ENCODE data around the gene WWC1. TPM values are rescaled to one million over a fixed set of nuclear protein-coding genes. Genes with fewer than 3 reads are reported as not detected.

Gene WWC1
- total RNA-seq: 20.8 and 23.2 TPM in 2 replicates

DNA sequence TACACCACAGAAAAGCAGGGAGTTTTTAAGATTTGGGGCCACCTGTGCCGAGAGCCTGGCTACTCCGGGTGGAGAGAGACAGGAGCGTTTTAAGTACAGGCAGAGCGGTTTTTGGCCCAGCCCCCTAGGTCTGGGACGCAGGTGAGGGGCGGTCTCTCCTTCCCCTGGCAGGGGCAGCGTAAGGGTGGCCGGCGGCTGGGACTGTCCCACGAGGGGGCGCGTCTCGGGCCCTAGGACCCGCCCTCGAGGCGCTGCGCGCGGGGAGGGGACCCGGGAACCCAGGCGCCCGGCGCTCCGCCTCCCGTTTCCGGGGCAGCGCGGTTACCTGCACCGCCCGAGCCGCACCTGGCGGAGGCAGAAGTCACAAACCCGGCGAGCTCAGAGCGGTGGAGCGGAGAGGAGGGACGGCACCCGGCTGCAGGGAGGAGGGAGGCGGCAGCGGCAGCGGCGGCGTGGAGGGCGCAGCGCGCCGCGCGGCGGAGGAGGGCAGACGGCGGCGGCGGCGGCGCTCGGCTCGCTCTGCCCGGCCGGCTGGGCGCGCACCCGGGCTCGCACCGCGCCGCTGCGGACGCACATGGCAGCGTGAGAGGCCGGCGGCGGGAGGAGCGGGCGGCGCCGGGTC, at the start of gene WWC1:
Gene WWC1, plus strand, starts transcription at position 304 of the 622 bp plus-strand sequence. CDS start 508 bp downstream, outside the sequence.
- FAIRE-seq (no peak), DNase-seq (ENCODE audit: low read depth) (peak; percentile 70)
- Histone ChIP-seq H3K36me3 (ENCODE audit: control insufficient read depth, insufficient read depth, low read length) (peaks cover 1% of the 10 kb centered on the region), H3K4me3 (ENCODE audit: low read depth, low read length) (peak within 1 kb of the TSS; percentile 61), H3K27me3 (ENCODE audit: control insufficient read depth, insufficient read depth, low read length) (no peaks in the 10 kb centered on the region)
- TF ChIP-seq, protein P1, sequence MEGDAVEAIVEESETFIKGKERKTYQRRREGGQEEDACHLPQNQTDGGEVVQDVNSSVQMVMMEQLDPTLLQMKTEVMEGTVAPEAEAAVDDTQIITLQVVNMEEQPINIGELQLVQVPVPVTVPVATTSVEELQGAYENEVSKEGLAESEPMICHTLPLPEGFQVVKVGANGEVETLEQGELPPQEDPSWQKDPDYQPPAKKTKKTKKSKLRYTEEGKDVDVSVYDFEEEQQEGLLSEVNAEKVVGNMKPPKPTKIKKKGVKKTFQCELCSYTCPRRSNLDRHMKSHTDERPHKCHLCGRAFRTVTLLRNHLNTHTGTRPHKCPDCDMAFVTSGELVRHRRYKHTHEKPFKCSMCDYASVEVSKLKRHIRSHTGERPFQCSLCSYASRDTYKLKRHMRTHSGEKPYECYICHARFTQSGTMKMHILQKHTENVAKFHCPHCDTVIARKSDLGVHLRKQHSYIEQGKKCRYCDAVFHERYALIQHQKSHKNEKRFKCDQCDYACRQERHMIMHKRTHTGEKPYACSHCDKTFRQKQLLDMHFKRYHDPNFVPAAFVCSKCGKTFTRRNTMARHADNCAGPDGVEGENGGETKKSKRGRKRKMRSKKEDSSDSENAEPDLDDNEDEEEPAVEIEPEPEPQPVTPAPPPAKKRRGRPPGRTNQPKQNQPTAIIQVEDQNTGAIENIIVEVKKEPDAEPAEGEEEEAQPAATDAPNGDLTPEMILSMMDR (IDR thresholded peaks at IDR 0.05; ENCODE audit: insufficient read depth, low read length, severe bottlenecking): peak; percentile 57

DNA sequence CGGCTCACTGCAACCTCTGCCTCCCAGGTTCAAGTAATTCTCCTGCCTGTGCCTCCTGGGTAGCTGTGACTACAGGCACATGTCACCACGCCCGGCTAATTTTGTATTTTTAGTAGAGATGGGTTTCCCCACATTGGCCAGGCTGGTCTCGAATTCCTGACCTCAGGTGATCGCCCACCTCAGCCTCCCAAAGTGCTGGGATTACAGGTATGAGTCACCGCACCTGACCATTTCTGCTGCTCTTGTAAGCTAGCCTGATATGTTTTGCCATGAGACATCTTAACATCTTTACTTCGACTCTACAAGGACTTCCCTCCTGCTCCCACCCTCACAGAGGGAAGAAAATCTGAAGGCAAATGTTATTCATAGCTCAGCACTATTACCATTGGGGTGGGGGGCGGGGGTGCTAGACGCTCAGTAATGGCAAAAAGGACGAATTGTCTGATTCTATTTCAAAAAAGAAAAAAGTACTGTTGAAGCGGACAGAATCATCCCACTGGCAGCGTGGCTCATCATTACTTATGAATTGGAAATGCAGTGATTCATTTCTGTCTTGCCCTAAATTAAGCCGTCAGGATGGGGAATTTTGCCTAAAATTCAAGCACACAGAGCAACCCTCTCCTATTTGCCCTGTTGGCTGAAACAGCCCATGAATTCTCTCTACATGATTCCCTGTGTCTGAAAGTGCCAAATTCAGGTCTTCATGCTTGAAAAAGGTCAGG, 46.4 kb upstream of the WWC1 start:
- TF ChIP-seq, protein P1 (IDR thresholded peaks at IDR 0.05; ENCODE audit: insufficient read depth, low read length, severe bottlenecking): no peak
- DNase-seq (ENCODE audit: low read depth): no peak
- no peaks in the 10 kb centered on the region for H3K27me3 ChIP-seq (ENCODE audit: control insufficient read depth, insufficient read depth, low read length)
- H3K4me3 ChIP-seq (ENCODE audit: low read depth, low read length): no peak overlapping the region
- no peak for FAIRE-seq
- peaks cover 12% of the 10 kb centered on the region for H3K36me3 ChIP-seq (ENCODE audit: control insufficient read depth, insufficient read depth, low read length)

DNA sequence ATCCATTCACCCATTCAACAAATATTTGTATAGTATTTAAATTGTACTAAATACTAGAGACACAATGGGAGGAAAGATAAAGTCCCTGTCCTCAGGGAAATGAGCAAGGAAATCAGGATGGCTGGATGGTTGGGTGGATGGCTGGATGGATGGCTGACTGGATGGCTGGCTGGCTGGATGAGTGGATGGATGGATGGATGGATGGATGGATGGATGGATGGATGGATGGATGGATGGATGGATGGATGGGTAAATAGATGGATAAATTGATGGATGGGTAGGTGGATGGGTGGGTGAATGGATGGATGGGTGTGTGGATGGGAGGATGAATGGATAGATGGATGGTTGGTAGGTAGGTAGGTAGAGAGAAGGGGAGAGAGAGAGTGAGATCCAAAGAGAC, 41.5 kb upstream of the WWC1 start:
- TF ChIP-seq, protein P1 (IDR thresholded peaks at IDR 0.05; ENCODE audit: insufficient read depth, low read length, severe bottlenecking): no peak
- no peak for DNase-seq (ENCODE audit: low read depth)
- Histone ChIP-seq H3K4me3 (ENCODE audit: low read depth, low read length) (no peak overlapping the region), H3K36me3 (ENCODE audit: control insufficient read depth, insufficient read depth, low read length) (peaks cover 10% of the 10 kb centered on the region), H3K27me3 (ENCODE audit: control insufficient read depth, insufficient read depth, low read length) (no peaks in the 10 kb centered on the region)
- FAIRE-seq: no peak

DNA sequence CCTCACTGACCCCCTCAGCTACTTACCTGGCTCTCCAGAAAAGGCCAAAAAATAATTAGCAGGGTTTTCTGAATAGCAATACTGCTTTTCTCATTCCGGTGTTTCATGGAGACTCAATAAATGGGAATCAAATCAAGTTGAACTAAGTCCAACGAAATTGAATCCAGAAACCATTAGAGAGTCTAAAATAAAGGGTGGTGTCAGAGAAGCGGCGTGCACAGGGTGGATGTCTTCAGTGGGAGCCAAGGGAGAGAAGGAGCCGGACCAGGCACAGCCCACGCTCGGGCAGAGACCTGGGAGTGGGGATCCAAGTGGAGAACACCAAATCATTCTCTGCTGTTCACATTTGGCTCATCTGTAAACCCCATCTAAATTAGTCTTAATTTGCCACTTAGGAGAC, 40.2 kb upstream of the WWC1 start:
- no peaks in the 10 kb centered on the region for H3K27me3 ChIP-seq (ENCODE audit: control insufficient read depth, insufficient read depth, low read length)
- FAIRE-seq (no peak), DNase-seq (ENCODE audit: low read depth) (no peak)
- H3K36me3 ChIP-seq (ENCODE audit: control insufficient read depth, insufficient read depth, low read length): peaks cover 10% of the 10 kb centered on the region
- H3K4me3 ChIP-seq (ENCODE audit: low read depth, low read length): no peak overlapping the region
- TF ChIP-seq, protein P1 (IDR thresholded peaks at IDR 0.05; ENCODE audit: insufficient read depth, low read length, severe bottlenecking): no peak

DNA sequence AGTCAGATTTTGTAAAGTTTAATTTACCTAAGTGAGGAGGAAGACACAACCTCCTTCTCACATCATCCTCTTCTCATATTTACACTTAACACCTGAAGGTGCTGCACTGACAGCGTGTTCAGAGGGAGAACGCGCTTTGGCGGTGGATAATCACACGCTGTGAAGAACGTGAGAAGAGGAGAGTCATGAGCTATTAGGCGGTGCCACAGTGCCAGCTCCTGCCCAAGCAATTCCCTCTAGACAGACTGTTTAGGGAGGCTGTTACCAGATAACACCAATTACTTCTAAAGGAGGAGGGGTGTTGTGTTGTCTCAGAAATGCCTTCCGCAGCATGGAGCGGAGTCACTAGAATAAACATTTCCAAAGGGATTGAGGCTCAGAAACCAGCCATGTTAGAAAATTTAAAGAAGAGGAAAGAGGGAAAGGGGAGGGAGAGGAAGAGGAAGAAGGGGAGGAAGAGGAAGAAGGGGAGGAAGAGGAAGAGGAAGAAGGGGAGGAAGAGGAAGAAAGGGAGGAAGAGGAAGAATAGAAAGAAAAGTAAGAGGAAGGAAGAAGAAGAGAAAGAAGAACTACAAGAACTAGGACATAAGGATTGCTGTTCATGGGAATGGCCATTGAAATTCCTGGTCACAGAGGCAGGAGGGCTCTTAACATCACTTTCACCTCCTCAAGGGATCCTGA, 37.3 kb upstream of the WWC1 start:
- TF ChIP-seq, protein P1 (IDR thresholded peaks at IDR 0.05; ENCODE audit: insufficient read depth, low read length, severe bottlenecking): no peak
- no peaks in the 10 kb centered on the region for H3K27me3 ChIP-seq (ENCODE audit: control insufficient read depth, insufficient read depth, low read length)
- no peak for FAIRE-seq
- no peaks in the 10 kb centered on the region for H3K36me3 ChIP-seq (ENCODE audit: control insufficient read depth, insufficient read depth, low read length)
- no peak for DNase-seq (ENCODE audit: low read depth)
- no peak overlapping the region for H3K4me3 ChIP-seq (ENCODE audit: low read depth, low read length)

Data from bronchial epithelial cell (primary cell).